SIG-M5 treated with dmso at 0.1 percent for 504 hours (cell line): Measurements from ENCODE around the gene LIN7A.
"Not testable (repeated sequence)": the region's sequence is repeated elsewhere in the genome, so short reads cannot be mapped to it uniquely, and the experiment has no call there.

Experiments used
- DNase-seq: peaks from one replicate; lab custom pipeline; 2025; ENCODE audit not compliant: unreplicated experiment; lab: John Stamatoyannopoulos, UW

LIN7A gene

DNA sequence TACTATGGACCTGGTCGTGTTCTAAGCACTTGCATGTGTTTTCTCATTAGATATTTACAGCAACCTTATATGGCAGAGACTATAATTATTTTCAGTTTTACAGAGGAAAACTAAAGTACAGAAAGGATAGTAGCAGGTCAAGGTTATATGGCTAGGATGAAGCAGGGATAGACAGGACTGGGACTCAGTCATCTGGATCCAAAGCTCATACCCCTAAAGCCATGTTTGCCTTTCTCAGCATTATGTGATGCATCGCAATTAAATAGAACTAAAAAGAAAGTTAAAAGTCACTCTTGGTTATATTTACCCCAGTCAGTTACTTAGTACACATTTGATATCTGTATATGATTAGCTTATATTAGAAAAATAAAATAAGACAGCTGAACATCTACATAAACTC lies 13.3 kb downstream of the LIN7A start:
- DNase-seq: no peak

DNA sequence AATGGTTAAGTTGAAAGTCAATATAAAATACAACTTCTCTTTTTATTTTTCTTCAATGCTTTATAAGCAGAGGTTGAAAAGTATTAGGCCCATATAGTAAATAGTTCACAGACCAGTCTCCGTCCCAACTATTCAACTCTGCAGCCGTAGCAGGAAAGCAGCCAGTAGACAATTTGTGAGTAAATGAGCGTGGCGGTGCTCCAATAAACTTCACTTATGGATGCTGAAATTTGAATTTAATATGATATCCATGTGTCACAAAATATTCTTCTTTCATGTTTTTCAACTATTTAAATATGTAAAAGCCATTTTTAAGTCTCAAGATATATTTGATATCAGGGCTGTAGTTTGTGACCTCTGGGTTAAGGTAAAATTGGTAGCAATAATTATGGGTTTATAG lies 17.7 kb downstream of the LIN7A start:
- no peak for DNase-seq

DNA sequence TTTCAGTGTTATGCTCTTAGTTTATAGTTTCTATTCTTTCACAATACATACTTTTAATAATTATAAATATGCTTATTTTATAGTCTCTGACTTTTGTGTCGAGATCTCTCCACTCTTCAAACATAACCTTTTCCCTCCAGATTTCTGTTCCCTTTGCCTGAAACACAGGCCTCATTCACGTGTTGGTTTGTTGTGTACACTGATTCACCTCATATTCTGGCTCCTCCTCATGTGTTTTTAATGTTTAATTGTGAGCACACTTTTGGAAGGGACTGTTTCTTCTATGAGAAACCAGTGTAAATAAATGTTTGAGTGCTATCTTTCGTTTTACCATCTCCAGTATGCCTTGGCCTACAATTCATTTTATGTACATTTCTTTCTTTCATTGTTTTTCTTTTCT lies 20.1 kb downstream of the LIN7A start:
- DNase-seq: no peak

DNA sequence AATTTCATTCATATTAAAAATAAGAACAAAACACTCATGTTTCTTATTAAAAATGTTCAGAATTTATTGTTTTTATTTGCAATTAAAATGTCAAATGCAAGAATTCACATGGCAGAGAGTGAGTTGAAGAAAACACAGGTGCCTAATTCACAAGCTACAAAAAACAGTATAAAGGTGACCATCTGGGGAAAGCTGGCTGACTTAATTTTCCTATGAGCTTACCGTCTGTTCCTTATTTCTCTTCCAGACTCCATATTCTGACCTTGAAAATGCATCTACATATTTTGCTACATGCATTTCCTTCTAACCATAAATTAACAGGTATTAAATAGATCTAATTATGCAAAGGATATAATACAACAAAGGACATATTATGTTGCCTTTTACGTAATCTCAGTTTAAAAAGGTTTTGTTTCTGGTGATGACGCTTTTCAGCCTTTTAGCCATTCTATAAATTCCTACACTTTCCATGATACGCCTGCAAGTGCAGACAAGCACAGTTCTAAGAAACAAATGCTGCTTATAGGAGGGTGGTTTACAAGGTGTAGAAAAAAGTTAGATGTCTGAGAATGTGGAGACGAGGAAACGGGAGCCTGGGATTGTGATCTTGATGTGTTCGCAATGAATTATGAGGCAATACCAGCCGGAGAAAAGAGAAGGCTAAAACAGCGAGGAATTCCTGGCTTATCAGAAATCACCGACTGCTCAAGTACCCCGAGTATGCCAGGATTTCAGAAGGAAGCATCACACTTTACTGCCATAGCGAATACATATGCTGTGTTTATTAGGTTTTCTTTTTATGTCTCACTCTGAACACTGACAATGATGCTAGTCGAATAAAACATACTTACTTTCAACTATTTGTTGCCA lies 24.6 kb downstream of the LIN7A start:
- DNase-seq: no peak

DNA sequence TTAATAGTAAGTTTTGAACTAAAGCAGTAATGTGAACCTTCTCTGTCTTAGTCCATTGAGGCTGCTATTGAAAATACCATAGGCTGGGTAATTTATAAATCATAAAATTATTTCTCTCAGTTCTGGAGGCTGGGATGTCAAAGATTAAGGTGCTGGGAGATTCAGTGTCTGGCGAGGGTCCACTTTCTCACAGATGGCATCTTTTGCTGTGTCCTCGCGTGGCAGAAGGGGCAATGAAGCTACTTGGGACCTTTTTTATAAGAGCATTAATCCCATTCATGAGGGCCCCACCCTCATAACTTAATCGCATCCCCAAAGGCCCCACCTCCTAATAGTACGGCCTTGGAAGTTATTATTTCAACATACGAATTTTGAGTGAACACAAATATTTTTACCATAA lies 28.4 kb downstream of the LIN7A start:
- no peak for DNase-seq

DNA sequence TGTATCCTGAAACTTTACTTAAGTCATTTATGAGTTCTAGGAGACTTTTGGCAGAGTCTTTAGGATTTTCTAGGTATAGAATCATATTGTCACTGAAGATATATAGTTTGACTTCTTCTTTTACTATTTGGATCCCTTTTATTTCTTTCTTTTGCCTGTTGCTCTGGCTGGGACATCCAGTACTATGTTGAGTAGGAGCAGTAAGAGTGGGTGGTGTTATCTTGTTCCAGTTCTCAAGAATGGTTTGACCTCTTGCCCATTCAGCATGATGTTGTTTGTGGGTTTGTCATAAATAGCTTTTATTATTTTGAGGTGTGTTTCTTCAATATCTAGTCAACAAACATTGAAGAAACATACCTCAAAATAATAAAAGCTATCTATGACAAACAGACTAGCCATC lies 35.0 kb downstream of the LIN7A start:
- DNase-seq: no peak

DNA sequence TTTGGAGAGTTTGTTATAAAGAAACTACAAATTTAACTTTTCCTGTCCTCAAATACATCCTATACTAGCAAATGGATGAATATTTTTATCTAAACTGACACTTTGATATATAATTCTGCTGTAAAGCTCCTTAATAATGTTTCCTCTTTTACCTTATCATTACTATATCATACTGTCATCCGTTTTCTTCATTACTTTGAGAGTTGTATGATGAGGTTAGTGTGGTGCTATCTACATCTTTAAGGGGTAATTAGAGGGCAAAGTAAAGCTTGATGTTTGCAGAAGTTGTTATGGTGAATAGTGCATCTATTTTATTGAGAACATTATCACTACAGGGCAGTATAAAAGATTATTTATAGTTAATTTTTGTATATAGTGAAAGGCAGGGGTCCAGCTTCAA lies 36.1 kb downstream of the LIN7A start:
- no peak for DNase-seq

DNA sequence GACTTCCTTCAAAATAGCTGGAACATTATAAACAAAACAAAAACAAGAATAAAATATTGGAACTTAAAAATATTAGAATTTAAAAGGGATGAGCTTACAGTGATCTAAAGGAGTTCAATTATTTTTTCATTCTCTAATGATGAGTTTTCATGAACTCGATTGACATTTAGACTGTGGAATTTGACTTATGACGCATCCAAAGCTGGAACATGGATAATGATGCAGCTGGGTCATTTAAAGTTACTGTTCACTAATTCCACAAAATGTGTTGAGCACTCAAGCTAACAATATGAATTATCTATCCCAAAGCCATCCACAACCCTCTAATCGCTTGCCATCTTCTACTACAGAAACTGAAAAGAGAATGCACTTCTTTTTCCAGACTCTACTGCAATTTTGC lies 42.5 kb downstream of the LIN7A start:
- no peak for DNase-seq

DNA sequence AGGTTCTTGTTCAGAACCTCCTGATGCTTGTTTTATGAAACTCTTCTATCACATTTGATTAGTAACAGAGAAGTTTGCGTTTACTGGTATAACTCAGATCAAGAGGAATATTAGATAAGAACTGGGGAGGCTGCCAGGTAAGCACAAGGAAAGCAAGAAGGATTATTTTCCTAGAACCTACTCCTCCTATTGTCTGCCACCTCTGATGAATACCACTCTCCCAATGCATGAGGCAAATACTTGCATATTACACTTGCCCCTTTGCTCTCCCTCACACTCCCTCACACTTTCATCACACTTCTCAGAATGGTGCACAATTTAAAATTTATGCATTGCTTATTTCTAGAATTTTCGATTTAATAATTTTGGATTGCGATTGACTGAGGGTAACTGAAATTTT lies 43.6 kb downstream of the LIN7A start:
- no peak for DNase-seq

DNA sequence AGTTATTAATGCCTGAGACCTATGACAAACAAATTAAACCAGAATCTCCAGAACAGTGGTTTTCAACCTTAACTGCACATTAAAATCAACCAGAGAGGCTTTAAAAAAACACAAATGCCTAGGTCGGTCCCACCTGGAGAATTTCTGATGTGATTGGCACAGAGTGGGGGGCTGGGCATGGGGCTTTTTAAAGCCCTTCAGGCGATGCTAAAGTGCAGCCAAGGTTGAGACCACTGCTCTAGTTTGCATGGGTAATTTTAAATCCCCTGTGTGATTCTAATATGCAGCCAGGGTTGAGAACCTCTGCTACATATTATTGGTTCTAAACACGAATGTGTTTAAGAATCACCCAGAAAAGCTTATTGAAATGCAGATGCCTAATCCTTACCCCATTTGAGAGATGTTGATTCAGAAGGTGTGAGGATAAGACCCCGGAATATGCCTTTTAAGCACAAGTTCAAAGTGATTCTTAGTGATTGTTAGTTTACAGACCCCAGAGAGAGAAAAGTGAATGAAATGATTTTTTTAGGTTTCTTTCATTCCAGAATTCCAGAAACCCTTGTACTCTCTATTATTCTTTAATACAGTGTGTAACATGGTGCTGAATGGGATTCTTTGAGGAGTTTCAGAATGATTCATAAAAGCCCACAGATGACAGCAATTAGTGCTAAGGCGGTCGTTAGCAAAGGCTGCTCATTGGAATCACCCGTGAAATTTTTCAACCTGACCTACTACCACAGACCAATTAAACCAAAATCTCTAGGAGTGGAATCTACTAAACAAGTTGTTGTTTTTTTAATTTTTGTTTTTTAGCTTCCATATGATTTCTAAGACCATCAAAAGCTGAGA lies 44.9 kb downstream of the LIN7A start:
- DNase-seq: no peak

DNA sequence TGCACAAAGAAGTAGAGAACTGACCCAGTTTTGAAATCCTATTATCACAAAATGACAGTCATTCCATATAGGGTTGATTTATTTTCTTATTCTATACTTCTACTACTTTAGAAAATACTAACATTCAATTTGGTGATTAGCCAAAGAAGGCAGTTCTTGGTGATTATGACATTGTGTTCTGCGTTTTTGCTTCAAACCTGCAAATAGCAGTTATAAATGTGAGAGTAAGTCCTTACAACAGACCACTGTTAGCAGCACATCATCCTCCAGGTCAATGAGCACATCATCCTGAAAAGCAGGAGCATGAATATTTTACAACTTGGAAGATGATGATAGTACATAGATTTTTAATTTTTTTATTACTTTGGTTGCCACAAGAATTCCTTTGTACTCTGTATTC lies 53.1 kb downstream of the LIN7A start:
- DNase-seq: no peak

DNA sequence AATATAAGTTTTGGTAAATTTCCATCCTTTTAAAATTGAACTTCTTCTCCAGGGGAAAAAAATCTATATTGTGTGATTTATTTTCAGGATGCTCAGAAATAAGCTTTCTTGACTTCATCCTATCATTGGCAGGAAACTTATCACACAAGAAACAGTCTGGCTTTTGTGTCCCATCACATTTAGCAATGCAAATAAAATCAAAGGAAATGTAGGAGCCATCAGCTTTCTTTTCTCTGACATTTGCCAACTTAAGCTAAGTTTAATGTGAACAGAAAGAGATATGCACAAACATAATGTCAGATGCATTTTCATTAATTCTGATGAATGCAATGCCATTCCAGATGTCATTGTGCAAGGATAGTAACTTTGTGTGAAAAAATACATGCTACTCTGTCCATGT lies 56.6 kb downstream of the LIN7A start:
- DNase-seq: no peak

DNA sequence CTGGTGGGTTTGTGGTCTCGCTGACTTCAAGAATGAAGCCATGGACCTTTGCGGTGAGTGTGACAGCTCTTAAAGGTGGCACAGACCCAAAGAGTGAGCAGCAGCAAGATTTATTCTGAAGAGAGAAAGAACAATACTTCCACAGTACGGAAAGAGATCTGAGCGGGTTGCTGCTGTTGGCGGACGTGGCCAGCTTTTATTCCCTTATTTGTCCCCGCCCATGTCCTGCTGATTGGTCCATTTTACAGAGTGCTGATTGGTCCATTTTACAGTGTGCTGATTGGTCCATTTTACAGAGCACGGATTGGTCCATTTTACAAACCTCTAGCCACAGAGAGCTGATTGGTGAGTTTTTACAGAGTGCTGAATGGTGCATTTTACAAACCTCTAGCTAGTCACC lies 59.3 kb downstream of the LIN7A start:
- DNase-seq: not testable (repeated sequence)

DNA sequence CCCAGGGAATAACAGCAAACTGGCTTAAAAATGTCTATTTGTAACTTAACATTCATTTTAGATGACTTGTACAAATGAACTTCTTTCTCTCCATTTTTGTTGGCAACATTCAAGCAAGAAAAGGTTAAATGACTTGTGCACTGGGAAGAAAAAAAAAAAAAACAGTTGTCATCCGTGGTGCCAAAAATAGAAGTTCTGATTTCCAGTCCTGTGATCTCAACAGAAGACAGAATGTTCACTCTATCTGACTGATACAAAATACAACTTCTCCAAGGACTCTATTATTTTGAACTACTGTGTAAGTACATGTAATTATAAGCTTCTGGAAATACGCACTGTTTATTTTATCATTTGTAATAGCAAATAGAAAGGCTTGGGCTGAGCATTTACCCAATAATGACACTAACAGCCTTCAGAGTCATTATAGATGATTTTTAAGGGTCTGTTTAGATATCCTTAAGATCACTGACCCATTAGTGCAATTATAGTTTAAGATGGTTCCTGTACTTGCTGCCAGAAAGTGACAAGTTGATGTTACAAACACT lies 59.9 kb downstream of the LIN7A start:
- DNase-seq: no peak

DNA sequence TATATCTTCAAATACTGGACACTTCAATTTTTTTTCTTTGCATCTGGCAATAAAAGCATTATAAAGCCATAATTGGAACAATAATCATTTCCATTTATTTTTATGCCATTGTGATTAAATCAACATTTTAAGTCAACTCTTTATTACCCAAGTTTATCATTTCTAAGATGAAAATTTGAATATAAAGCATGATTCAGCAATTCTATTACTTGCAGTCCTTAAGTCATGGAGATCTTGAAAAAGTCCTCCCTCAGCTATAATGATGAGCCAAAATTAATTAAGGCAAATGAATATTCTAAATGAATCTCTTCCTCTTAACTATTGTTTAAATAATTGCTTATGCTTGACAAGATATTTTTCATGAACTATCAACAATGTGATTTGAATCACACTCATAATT lies 65.7 kb downstream of the LIN7A start:
- DNase-seq: no peak

DNA sequence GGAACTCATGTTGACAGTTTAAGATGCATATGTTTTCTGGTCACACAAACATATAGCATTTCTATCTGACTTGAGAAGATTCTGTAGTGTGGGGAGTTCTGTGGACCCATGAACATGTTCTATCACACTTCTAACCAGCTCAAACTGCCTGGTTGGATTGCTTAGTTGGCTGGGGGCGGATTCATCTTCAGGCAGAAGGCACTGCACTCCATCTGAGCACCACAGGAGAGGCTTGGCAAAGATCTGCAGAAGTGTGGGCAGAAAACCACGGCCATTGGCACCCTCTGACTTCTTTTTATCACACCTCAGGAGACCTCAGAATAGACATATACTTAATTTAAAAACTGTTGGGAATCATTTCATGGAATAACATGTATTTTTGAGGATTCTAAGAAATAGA lies 68.5 kb downstream of the LIN7A start:
- DNase-seq: no peak

DNA sequence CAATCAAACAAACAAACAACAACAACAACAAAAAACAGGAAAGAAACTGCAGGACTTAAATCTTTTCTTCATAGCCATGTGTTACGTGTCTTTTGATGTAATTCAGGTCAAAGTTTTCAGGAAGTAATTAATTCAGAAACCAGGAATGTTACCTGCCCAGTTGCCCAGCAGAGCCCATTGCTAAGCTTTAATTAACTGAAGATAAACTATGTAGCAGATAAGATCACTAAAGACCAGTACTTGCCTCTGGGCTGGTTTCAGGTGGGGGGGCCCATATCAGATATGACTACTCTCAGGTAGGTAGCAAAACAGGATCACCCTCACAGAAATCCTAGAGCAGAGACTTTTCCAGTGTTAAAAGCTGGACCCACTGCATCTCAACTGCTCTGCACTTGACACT lies 69.2 kb downstream of the LIN7A start:
- peak; percentile 55 for DNase-seq

DNA sequence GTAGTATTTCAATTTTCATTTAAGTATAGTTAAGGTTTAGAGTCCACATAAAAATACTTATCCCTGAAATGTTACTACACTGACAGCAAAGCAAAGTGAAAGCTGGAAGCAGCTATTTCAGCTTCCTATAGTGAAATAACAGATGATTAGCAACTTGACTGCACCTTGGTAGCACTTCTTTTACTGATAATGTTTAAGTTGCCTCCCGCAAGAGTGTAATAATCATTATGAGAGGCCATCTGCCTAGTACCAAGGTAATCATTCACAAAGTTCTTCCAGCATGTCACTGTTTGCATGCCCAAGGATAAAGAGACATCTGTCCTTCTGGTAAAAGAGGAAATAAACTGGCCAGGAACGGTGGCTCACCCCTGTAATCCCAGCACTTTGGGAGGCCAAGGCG lies 69.8 kb downstream of the LIN7A start:
- no peak for DNase-seq

DNA sequence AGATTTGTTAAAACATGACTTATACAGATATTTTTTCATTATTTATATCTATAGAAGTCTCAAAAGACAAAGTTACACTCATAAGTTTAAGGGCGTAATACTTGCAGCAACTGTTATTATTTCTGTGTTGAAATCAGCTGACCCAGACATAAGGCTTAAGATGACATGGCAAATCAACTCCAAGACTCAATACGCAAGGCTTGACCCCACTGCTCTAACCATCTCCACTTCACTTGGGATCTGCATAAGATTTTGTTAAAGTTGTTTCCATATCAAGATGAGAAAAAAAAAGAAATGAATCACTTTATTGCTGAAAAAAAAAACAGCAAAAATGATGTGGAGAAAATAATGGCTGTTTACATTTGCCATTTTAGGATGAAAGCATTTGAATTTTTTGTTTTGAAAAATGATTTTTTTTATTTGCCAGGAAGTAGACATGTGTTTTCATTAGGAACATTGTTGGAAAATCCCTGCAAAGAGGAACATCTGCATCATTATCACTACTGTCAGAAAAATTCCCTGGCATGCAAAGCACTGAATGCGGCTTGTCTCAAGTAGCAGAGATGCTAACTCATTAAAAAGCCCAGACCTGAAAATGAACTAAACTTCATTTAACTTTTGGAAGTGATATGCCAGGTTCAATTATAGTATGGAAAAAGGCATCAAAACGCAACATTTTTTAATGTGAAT lies 73.5 kb downstream of the LIN7A start:
- no peak for DNase-seq

DNA sequence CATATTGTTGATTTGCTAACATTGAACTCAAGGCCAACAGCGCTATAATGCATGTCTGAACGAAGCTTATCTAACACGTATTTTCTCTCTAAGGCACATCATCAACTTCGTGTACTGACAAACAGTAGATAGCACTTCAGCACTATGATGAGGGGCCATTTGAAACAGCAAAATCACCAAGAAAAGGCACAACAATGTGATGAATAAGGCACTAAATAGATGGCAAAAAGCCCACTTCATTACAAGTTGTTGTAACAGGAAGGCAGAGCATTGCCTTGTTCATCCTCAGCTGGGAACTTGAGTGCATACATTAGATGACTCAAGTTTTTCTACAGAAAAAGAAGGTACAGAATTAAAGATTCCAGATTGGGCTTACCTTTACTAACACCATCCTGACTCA lies 75.2 kb downstream of the LIN7A start:
- DNase-seq: no peak

DNA sequence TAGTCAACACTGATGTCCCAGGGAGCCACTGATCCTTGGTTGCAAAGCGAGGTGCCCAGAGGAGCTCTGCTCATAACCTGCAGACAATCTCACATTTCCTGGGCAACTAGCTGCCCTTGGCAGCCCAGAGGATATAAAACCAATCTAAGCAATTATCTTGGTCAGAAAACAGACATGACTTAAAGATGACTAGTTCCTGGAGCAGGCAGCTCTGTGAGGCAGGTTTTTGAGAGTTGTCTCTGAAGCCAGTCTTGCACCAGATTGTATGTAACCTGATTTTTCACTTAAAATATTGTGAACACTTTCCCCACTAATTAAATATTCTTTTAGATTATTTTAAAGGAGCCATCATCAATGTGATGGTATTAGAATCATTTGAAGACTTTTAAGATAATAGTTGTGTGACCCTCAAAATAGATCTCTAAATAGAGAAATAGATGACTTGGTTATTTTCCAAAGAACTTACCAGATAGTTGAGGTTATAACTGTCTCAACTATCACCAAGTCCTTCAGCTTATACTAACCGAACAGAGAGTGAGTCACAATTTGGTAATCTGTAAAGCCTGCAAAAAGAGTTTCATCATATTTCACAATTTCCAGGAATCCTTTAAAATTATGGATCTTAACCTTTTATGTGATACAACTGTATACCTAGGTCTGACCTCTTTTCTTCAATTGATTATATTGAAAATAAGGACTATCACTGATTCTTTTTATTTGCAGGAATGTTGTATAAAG lies 75.9 kb downstream of the LIN7A start:
- peak; percentile 2 for DNase-seq
